Panc1 (cell line): ENCODE results near the gene ADGRA1.

ENCODE experiments used
- POLR2AphosphoS5 ChIP-seq: IDR thresholded peaks from 2 replicates; pipeline ENCODE4 v1.6.1; 2012; ENCODE audit warnings: mild to moderate bottlenecking, low read depth, low read length, moderate library complexity
- SIN3A ChIP-seq: IDR thresholded peaks from 2 replicates; pipeline ENCODE4 v1.6.1; 2012; ENCODE audit warnings: low read depth, mild to moderate bottlenecking, low read length, moderate library complexity, borderline replicate concordance; ENCODE audit not compliant: insufficient read depth
- TCF7L2 ChIP-seq: IDR thresholded peaks from 2 replicates; pipeline ENCODE4 v1.6.1; 2011; ENCODE audit warnings: mild to moderate bottlenecking, low read depth, low read length, inconsistent platforms
- TF ChIP-seq, protein P1 (sequence below): fragments of 450-650 bp; IDR thresholded peaks from 2 replicates; pipeline ENCODE4 v1.5.1; 2017; ENCODE audit warnings: mild to moderate bottlenecking
- TF ChIP-seq, protein P2 (sequence below), 2 experiments: IDR thresholded peaks; 2 replicates each; pipeline ENCODE4 v1.6.1; 2011 to 2012; ENCODE audit warnings: low read depth in 2 of 2, control low read depth in 1 of 2, low read length in 1 of 2, mild to moderate bottlenecking in 1 of 2, moderate library complexity in 1 of 2; ENCODE audit not compliant: insufficient read depth in 1 of 2

DNA sequence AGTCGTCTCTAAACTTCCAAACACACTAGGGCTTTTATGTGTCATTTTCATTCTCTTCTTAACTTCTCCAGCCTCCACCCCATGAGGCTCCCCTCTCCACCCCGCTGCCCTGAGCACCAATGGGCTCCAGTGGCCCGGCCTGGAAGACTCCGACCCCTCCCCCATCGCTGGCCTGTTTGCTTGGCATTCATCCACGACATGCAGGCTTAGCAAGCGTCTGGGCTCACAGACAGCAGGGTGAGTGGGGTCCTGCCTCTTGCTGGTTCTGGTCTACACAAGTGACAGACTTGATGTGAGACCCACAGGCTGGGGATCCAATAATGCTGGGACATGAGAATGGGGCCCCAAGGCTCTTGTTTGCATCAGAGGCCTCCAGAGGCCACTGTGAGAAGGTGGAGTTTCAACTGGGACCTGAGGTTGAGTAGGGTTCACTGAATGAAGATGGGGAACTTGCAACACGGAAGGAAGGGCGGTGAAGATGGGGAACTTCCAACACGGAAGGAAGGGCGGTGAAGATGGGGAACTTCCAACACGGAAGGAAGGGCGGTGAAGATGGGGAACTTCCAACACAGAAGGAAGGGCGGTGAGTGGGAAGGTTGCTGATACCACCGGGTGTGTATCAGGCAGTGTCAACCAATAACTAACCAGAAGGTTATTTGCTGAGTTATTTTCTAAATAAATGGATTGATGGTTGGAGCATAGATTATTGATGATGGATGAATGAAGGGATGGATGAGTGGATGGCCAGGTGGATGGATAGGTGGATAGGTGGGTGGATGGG lies 86.3 kb downstream of the ADGRA1 start:
- TF ChIP-seq, protein P1, sequence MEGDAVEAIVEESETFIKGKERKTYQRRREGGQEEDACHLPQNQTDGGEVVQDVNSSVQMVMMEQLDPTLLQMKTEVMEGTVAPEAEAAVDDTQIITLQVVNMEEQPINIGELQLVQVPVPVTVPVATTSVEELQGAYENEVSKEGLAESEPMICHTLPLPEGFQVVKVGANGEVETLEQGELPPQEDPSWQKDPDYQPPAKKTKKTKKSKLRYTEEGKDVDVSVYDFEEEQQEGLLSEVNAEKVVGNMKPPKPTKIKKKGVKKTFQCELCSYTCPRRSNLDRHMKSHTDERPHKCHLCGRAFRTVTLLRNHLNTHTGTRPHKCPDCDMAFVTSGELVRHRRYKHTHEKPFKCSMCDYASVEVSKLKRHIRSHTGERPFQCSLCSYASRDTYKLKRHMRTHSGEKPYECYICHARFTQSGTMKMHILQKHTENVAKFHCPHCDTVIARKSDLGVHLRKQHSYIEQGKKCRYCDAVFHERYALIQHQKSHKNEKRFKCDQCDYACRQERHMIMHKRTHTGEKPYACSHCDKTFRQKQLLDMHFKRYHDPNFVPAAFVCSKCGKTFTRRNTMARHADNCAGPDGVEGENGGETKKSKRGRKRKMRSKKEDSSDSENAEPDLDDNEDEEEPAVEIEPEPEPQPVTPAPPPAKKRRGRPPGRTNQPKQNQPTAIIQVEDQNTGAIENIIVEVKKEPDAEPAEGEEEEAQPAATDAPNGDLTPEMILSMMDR: no peak
- TF ChIP-seq, protein P2, sequence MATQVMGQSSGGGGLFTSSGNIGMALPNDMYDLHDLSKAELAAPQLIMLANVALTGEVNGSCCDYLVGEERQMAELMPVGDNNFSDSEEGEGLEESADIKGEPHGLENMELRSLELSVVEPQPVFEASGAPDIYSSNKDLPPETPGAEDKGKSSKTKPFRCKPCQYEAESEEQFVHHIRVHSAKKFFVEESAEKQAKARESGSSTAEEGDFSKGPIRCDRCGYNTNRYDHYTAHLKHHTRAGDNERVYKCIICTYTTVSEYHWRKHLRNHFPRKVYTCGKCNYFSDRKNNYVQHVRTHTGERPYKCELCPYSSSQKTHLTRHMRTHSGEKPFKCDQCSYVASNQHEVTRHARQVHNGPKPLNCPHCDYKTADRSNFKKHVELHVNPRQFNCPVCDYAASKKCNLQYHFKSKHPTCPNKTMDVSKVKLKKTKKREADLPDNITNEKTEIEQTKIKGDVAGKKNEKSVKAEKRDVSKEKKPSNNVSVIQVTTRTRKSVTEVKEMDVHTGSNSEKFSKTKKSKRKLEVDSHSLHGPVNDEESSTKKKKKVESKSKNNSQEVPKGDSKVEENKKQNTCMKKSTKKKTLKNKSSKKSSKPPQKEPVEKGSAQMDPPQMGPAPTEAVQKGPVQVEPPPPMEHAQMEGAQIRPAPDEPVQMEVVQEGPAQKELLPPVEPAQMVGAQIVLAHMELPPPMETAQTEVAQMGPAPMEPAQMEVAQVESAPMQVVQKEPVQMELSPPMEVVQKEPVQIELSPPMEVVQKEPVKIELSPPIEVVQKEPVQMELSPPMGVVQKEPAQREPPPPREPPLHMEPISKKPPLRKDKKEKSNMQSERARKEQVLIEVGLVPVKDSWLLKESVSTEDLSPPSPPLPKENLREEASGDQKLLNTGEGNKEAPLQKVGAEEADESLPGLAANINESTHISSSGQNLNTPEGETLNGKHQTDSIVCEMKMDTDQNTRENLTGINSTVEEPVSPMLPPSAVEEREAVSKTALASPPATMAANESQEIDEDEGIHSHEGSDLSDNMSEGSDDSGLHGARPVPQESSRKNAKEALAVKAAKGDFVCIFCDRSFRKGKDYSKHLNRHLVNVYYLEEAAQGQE (IDR thresholded peaks at IDR 0.05; ENCODE audit: insufficient read depth in 1 of 2, low read depth in 2 of 2, low read length in 1 of 2): no peak
- TF ChIP-seq POLR2AphosphoS5 (no peak), SIN3A (no peak), TCF7L2 (no peak)
